ENCODE measurements around the gene HM13.

GRCh38 chr20:31566319-31566657 lies 52.0 kb downstream of the HM13 start:
- no peak for TF ChIP-seq CTCF (IDR thresholded peaks at IDR 0.05)
- TF ChIP-seq POLR2A (IDR thresholded peaks at IDR 0.05), result no peak
- TF ChIP-seq EP300 (IDR thresholded peaks at IDR 0.05), result no peak
